ENCODE measurements around the gene FBXO31. TPM values are rescaled to one million over a fixed set of nuclear protein-coding genes. Genes with fewer than 3 reads are reported as not detected.

FBXO31 gene
- total and polyA plus RNA-seq, 2 donors (not counting 1 experiment from before 2014, with no cell fraction given), result 17.8 to 32.9 TPM

DNA sequence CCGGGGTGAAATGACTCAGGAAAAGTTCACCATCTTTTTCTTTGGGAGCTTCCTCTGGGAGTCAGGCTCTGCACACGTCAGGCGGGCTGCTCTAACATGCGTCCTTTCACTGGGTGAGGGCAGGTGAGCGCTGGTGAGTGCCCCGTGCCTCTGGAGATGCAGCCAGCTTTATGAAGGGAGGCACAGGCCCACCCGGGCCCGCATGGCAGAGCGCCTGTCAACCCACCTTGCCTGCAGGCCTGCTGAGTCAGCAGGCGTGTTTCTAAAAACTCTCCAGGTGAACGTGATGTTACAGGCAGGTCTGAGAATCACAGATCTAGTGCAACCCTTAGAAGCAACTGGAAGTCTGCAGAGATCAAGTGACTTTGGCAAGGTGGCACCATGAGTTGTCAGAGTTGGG lies 27.0 kb upstream of the FBXO31 start:
- TF ChIP-seq, protein P1, sequence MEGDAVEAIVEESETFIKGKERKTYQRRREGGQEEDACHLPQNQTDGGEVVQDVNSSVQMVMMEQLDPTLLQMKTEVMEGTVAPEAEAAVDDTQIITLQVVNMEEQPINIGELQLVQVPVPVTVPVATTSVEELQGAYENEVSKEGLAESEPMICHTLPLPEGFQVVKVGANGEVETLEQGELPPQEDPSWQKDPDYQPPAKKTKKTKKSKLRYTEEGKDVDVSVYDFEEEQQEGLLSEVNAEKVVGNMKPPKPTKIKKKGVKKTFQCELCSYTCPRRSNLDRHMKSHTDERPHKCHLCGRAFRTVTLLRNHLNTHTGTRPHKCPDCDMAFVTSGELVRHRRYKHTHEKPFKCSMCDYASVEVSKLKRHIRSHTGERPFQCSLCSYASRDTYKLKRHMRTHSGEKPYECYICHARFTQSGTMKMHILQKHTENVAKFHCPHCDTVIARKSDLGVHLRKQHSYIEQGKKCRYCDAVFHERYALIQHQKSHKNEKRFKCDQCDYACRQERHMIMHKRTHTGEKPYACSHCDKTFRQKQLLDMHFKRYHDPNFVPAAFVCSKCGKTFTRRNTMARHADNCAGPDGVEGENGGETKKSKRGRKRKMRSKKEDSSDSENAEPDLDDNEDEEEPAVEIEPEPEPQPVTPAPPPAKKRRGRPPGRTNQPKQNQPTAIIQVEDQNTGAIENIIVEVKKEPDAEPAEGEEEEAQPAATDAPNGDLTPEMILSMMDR (IDR thresholded peaks at IDR 0.05), result no peak
- no peak for TF ChIP-seq EZH2 (IDR thresholded peaks at IDR 0.05; ENCODE audit: borderline replicate concordance, insufficient read depth, low read depth, low read length, poor library complexity, severe bottlenecking)
- Histone ChIP-seq H3K9ac (ENCODE audit: low read length) (no peak overlapping the region), H3K9me3 (ENCODE audit: control extremely low read depth in 1 of 3, control insufficient read depth in 2 of 3, insufficient read depth in 1 of 3, low read length in 2 of 3) (no peaks in the 10 kb centered on the region), H3K4me1 (ENCODE audit: control insufficient read depth in 2 of 2, insufficient read depth in 2 of 2, low read length in 2 of 2) (no peaks in the 10 kb centered on the region), H3K4me3 (ENCODE audit: control extremely low read depth in 1 of 5, extremely low read depth in 1 of 5, insufficient read depth in 1 of 5, low read depth in 2 of 5, low read length in 4 of 5) (no peak overlapping the region), H4K20me1 (ENCODE audit: control insufficient read depth, insufficient read depth, low read length, poor library complexity, severe bottlenecking) (no peaks in the 10 kb centered on the region), H3K27me3 (replicated peaks in 1 of 4; ENCODE audit: control extremely low read depth in 1 of 4, control insufficient read depth in 3 of 4, insufficient read depth in 4 of 4, low read length in 3 of 4) (peaks cover 0 to 3% (median 0%) of the 10 kb centered on the region in 4 experiments), H3K79me2 (ENCODE audit: control insufficient read depth, insufficient read depth, low read length) (no peaks in the 10 kb centered on the region), H2AFZ (ENCODE audit: insufficient read depth, low read depth, low read length, poor library complexity, severe bottlenecking) (no peak overlapping the region), H3K27ac (ENCODE audit: low read length in 2 of 2) (no peak overlapping the region), H3K36me3 (replicated peaks in 1 of 2; ENCODE audit: control extremely low read depth in 1 of 2, control insufficient read depth in 1 of 2, extremely low read depth in 1 of 2, insufficient read depth in 2 of 2, low read length in 1 of 2) (peaks cover 2% of the 10 kb centered on the region in 2 experiments), H3K4me2 (replicated peaks; ENCODE audit: low read depth, low read length, poor library complexity, severe bottlenecking) (no peak overlapping the region)
- DNase-seq, result no peak
- 93% methylated on average over 11 of the region's 11 CpGs for WGBS (ENCODE audit: insufficient coverage)
- intact Hi-C loops (cut with micrococcal nuclease), result no loop called here
- ChIA-PET CTCF (interaction anchor here (0.7 to 1.0 kb wide), 2 partner anchors 9 to 225 kb away, joined by 3 read pairs; no protein-coding TSS in a partner anchor), POLR2A (no interaction called here)
- Mint-ChIP-seq H3K4me1 (peaks cover 4% of the 10 kb centered on the region), H3K27ac (no peak overlapping the region), H3K9me3 (ENCODE audit: insufficient read depth) (no peaks in the 10 kb centered on the region), H3K4me3 (no peak overlapping the region), H3K27me3 (no peaks in the 10 kb centered on the region)
- no peak for ATAC-seq (ENCODE audit: low read depth)

DNA sequence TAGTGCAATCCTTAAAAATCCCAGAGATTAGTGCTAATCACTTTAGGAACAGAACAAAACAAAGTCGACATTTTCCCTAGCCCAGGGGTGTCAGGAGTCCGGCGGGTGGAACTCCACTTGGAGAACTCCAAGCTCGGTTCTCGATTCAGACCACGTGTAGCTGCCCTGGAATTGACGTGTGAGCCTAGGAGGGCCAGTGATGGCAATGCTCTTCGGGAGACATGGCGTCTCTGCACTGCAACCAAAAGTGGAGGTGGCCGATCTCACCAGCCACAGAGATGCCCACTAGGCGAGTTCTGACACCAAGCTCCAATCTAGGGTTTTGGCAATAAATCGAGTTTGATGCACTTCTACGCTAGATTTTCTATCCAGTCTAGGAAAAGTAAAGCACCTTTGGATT lies 26.2 kb upstream of the FBXO31 start:
- ATAC-seq (ENCODE audit: low read depth), result no peak
- no peaks in the 10 kb centered on the region for H3K27me3 Mint-ChIP-seq
- intact Hi-C loops (cut with micrococcal nuclease), result no loop called here
- H3K4me3 ChIP-seq (ENCODE audit: control extremely low read depth in 1 of 5, extremely low read depth in 1 of 5, insufficient read depth in 1 of 5, low read depth in 2 of 5, low read length in 4 of 5), result no peak overlapping the region
- no peak overlapping the region for H3K4me2 ChIP-seq (replicated peaks; ENCODE audit: low read depth, low read length, poor library complexity, severe bottlenecking)
- no peaks in the 10 kb centered on the region for H3K27me3 ChIP-seq (replicated peaks in 1 of 4; ENCODE audit: control extremely low read depth in 1 of 4, control insufficient read depth in 3 of 4, insufficient read depth in 4 of 4, low read length in 3 of 4)
- 99% methylated on average over 13 of the region's 13 CpGs for WGBS (ENCODE audit: insufficient coverage)
- no peak overlapping the region for H3K4me3 Mint-ChIP-seq
- ChIA-PET POLR2A (no interaction called here), CTCF (interaction anchor here (0.7 to 1.0 kb wide), 2 partner anchors 9 to 225 kb away, joined by 3 read pairs; no protein-coding TSS in a partner anchor)
- H3K9me3 Mint-ChIP-seq (ENCODE audit: insufficient read depth), result no peaks in the 10 kb centered on the region
- H3K4me1 ChIP-seq (ENCODE audit: control insufficient read depth in 2 of 2, insufficient read depth in 2 of 2, low read length in 2 of 2), result no peaks in the 10 kb centered on the region
- peaks cover 5 to 10% of the 10 kb centered on the region in 2 experiments for H3K36me3 ChIP-seq (replicated peaks in 1 of 2; ENCODE audit: control extremely low read depth in 1 of 2, control insufficient read depth in 1 of 2, extremely low read depth in 1 of 2, insufficient read depth in 2 of 2, low read length in 1 of 2)
- peaks cover 4% of the 10 kb centered on the region for H3K4me1 Mint-ChIP-seq
- H3K9me3 ChIP-seq (ENCODE audit: control extremely low read depth in 1 of 3, control insufficient read depth in 2 of 3, insufficient read depth in 1 of 3, low read length in 2 of 3), result no peaks in the 10 kb centered on the region
- DNase-seq, result no peak
- no peak overlapping the region for H3K9ac ChIP-seq (ENCODE audit: low read length)
- TF ChIP-seq EZH2 (IDR thresholded peaks at IDR 0.05; ENCODE audit: borderline replicate concordance, insufficient read depth, low read depth, low read length, poor library complexity, severe bottlenecking), result no peak
- TF ChIP-seq, protein P1 (IDR thresholded peaks at IDR 0.05), result no peak
- no peaks in the 10 kb centered on the region for H3K79me2 ChIP-seq (ENCODE audit: control insufficient read depth, insufficient read depth, low read length)
- no peak overlapping the region for H3K27ac Mint-ChIP-seq
- no peak overlapping the region for H2AFZ ChIP-seq (ENCODE audit: insufficient read depth, low read depth, low read length, poor library complexity, severe bottlenecking)
- H4K20me1 ChIP-seq (ENCODE audit: control insufficient read depth, insufficient read depth, low read length, poor library complexity, severe bottlenecking), result no peaks in the 10 kb centered on the region
- H3K27ac ChIP-seq (ENCODE audit: low read length in 2 of 2), result no peak overlapping the region
